Colon (tissue), 2 donors: ENCODE data around the gene TFF2.

Source experiments
- FAIRE-seq: peaks from 2 replicates; lab custom pipeline; 2012; peaks lifted over from hg19 to GRCh38; lab: Jason Lieb, UNC
- donor health status: control.
- donor health status: control.

Gene TFF2

DNA sequence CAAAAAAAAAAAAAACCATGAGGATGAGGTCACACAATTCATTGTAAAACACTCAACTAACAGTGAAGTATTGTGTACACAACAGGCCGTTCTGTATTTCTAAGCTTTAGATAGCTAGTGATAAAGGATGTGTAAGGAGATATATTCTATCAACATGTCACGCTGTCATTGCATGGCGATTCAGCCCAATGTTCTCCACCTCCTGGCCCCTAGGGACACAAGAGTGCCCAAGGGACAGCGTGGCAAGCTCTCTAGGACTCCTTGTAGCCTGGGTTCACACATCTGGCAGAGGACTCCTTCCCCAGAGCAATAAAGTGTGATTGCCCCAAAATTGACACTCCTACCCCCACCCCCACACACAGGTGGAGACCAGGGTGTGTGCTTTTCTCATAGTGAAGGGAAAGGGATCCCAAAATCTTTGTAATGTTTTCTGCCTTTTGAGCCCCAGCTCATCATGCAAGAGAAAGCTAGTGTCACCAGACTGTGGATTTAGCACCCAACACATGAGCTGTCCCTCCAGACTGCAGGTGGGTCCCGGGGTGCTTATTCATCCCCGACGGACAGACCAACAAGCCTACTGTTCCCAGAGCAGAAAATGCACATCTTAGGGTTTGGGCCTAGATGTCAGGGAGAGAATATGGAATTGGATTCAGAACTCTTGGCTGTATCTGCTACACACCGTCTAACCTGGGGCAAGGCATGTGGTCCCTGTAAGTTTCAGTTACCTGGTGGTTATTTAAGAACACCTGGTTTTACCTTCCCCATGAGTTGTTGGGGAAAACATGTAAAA is 33.6 kb upstream of the TFF2 start:
- no peak for FAIRE-seq

- no peak for FAIRE-seq
Measured at GRCh38 chr21:42383331-42383730, 32.5 kb upstream of the TFF2 start.

GRCh38 chr21:42382915-42383314 is 32.1 kb upstream of the TFF2 start:
- FAIRE-seq = no peak

GRCh38 chr21:42381347-42381984 is 30.7 kb upstream of the TFF2 start:
- FAIRE-seq = no peak

DNA sequence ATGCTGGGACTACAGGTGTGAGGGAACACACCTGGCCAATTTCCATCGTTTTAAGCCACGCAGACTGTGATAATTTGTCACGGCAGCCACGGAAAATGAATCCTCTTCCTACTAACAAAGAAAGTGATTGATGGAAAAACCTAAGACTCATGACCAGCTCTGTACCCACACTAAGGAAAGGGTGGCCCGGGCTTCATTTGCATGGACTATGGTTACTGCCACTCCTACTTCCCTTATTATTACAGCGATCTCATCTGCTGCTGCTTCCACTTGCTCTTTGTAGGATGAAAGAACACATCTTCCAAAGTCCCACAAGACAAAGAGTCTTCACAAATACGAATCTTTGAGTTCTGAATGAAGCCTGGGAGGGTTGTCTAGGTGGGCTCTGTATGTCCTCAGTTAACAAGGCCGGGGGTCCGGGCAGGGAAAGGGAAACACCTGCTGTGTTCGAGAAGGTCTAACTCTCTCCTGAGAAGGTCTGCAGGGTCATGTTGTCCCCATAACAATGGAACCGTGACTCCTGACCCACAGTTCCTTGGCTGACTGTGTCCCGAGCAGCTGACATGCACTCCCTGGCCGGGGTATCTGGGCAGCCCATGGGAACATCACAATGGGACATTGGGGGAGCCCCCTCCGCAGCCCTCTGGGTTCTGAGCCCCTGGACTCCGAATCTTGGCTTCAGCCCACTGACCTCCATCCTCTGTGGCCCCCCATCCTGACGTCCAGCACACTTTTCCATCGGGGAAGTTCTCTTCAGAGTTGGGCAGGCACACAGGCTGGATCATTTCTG is 28.8 kb upstream of the TFF2 start:
- no peak for FAIRE-seq

DNA sequence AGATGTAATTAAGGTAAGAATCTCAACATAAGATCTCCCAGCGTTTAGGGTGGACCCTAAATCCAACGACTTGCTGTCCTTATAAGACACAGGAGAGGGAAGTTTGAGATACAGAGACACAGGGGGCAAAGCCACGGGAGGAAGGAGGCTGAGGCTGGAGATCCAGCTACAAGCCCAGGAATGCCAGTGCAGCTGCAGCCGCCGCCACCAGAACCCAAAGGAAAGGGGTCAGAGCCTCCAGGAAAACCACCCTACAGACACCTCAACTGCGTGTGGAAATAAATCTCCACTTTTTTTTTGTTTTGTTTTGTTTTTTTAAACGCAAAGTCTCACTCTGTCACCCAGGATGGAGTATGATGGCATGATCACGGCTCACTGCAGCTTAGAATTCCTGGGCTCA is 27.6 kb upstream of the TFF2 start:
- FAIRE-seq = no peak

GRCh38 chr21:42377951-42378340 is 27.2 kb upstream of the TFF2 start:
- FAIRE-seq = no peak

- no peak for FAIRE-seq
Measured at GRCh38 chr21:42377211-42377950, 26.6 kb upstream of the TFF2 start.

DNA sequence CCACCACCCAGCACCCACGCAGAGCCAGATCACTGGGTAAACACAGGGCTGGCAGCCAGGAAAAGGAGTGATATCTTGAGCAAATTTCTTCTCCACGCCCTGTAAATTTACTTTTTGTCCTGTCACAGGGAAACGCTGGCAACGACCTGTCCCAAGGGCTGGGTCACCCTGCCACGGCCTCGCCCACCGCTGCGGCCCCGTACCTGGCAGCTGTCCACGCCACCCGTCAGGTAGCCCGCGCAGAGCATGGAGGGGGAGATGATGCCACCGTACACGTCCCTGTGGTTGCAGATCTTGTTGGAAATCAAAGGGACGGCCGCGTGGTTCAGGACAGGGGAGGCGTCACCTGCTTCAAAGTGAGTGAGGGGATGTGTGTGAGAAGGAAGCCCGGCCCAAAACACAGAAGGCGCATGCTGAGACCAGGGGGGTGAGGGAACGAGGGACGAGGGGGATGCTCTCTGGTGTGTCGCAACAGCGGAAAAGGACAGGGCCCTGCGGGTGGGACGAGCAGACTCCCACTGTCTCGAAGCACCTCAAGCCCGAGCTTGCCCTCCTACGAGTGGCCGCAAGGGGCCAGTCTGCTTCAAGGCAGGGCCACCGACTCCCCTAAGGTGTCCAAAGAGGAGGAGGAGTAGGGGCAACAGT is 25.7 kb upstream of the TFF2 start:
- no peak for FAIRE-seq

DNA sequence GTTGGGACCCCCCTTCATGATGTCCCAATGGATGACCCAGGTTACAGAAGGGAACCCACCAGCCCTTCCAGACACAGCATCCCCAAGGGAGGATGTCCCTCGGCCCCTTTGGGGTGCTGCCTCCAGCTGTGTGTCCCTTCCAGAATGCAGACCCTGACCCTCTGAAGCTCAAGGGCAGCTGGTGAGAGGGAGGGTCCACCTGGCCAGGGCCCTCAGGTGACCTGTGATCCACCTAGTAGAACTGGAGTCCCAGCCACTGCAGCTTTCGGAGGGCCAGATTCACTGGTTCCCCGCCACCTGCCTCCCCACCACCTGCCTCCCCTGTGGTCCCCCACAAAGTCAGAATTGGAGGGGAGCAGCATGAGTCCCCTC is 25.2 kb upstream of the TFF2 start:
- FAIRE-seq = no peak

DNA sequence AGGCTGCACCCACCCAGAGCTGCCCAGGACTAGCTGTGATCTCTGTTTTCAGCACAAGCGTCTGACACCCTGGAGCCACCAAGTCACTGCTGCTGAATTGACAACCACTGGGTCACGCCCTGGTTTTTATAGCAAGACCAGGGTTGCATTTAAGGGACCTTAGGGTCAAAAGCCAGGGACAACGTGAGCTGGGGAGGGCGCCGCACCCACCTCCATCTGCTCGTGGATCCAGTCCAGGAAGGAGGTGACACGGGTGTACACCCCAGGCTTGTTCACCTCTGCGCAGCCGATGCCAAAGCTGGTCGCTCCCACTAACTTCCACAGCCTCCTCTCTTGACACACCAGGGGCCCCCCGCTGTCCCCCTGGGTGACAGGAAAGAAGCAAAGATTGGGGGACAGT is 24.7 kb upstream of the TFF2 start:
- no peak for FAIRE-seq

DNA sequence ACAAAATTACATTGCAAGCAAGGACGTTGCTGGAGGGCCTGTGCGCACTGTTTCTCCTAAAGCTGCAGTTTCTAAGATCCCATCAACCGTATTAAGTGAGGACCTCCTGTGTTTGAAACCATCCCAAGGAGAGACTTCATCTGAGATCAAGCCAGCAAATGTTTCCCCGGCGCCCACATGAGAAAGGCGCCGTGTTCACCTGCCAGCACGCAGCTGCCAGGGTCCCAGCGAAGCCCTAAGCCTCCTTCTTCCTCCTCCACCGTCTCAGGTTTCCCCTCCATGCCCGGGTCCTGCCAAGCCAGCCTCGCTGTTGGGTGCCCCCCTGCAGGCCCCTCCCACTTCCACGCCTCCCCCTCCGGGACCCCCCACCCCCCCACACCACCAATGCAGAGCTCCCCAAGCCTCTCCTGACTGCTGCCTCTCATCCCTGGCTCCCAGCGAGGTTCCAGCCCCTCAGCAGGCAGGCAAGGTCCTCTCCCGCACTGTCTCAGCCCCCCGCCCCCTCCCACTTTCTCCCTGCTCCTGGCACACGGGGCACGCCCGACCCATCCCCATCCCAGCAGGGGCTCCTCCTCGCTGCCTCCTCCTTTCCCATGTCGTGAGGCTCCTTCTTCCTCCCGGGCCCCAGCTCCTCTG is 24.2 kb upstream of the TFF2 start:
- no peak for FAIRE-seq

GRCh38 chr21:42374457-42374856 is 23.7 kb upstream of the TFF2 start:
- FAIRE-seq = no peak

GRCh38 chr21:42373908-42374455 is 23.2 kb upstream of the TFF2 start:
- no peak for FAIRE-seq

- no peak for FAIRE-seq
Measured at GRCh38 chr21:42373196-42373907, 22.6 kb upstream of the TFF2 start.

DNA sequence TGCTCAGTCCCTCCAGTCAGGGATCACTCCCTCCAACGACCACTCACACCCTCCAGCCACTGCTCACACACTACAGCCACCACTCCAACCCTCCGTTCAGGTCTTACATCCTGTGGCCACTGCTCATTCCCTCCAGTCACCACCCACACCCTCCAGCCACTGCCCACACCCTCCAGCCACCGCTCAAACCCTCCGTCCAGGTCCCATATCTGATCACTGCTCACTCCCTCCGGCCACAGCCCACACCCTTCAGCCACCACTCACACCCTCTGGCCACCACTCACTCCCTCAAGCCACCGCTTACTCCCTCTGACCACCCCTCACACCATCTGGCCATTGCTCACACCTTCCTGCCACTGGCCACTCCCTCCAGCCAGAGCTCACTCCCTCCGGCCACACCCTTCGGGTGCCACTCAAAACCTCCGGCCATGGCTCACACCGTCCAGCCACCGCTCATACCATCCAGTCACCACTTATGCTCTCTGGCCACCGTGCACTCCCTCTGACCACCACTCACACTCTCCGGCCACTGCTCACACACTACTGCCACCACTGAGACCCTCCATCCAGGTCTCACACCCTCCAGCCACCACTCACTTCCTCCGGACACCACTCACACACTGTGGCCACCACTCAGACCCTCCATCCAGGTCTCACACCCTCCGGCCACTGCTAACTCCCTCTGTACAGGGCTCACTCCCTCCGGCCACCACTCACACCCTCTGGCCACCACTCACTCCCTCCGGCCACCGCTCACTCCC is 20.3 kb upstream of the TFF2 start:
- no peak for FAIRE-seq

DNA sequence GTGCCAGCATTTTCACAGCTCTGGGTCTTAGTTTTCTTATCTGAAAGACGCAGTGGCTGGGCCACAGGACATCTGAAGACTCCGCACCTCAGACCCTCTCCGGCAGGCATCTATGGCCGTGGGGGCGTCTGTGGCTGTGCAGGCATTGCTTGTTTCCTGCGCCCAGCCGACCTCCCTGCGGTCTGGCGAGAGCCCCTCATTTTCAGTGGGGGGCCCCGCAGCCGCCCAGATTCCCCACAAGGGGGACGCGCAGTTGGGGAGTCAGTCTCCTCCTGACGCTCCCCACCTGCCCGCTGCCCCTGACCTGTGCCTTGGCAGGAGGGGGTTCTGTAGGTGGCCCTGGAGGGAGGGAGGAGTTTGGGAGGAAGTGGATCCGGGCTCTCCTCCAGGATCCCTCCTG is 19.0 kb upstream of the TFF2 start:
- no peak for FAIRE-seq

GRCh38 chr21:42367367-42368165 is 16.8 kb upstream of the TFF2 start:
- FAIRE-seq = no peak
